HG03460 (cell line): ENCODE data around the gene OSM.

Experiments
- ATAC-seq: cut with Tn5 transposase; IDR thresholded peaks from one replicate; pipeline ENCODE4 v1.9.1; 2021; ENCODE audit not compliant: unreplicated experiment

Gene OSM

DNA sequence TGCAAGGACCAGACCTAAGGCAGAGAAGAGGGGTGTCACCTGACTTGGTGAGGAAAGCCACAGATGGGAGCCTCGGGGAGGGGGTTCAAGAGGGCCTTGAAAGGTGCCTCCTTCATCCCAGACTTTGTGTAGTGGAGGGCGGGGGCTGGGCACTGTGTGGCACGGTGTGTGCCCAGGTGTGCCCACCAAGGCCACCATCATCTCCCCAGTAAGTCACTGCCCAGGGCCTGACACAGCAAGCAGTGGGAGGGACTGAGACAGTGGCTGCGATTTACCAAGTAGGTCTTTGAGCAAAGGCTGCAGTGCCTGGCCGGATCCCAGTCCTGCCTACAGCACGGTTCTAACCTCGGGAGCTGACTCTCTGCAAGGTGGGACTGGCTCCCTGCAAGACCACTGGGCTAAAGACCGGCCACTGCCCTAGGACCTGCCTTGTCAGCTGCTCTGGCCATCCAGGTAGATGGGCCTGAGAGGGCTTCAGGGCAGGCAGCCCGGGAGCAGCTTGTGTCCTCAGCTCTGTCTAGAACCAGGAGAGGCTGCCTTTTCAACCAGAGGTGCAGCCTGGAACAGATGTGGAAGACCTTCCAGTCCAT is 1.4 kb downstream of the OSM start:
- ATAC-seq, result no peak

DNA sequence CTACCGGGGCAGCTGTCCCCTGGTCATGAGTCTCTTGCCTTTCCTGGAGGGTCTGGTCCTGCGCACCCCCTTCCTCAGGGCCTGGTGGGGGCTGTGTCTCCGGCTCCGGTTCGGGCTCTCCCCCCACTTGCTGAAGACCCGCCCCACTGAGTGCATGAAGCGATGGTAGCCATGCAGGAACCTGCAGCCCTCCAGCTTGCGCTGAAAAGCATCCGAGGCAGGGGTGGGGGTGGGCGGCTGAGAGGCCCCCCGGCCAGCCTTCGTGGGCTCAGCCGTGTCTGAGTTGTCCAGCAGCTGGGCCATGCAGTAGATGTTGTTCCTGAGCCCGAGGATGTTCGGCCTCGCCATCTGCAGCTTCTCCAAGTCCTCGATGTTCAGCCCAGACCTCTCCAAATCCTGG is 2.8 kb downstream of the OSM start:
- no peak for ATAC-seq

DNA sequence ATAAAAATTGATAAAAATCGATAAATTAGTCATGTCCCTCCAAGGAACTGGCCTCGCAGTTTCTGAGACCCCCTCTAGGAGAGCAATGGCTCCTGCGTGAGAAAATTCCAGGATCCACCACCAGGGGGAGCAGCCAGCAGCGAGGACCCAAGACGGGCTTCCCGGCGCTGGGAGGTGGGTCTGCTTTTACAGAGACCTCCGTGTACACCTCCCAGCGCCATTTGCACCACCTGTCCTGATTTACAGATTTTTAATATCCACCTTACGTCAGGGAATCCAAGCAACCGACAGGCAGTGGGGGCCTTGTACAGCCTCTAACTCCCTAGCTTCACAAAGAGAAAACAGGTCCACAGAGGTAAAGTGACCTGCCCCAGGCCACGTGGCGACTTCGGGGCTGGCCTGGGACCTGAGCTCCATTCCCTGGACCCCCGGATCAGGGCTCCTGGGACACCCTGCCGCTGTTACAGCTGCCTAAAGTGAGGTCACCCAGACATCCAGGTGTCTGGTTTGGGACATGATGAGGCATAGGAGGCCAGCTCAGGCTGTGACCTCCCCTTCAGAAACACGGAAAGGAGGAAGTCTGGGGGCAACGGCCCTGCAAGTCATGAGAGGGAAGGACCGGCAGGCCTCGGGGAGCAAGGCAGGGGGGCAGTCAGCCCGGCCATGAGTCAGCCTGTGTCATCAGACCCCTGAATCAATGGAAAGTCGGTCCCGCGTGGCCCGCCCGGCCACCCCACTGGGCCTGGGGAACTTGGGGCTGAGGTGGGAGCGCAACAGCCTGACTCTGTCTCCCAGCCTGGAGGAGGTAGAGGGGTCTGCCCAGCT is 3.5 kb downstream of the OSM start:
- no peak for ATAC-seq

DNA sequence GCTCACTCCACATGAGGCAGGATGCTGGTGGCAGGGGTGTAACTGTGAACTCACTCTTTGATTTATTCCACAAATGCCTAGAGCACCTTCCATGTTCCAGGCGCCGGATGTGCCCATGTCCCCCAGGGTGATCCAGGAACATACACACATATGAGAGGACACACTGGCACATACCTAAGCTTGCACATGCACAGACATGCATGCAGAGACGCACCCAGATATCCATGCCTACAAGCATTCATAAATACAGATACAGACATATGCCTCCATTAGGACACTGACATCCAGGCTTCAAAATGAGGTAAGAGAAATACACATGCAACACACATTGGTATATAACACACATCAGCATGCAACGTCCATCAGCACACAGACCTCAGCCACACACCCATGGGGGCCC is 4.5 kb downstream of the OSM start:
- ATAC-seq, result no peak

DNA sequence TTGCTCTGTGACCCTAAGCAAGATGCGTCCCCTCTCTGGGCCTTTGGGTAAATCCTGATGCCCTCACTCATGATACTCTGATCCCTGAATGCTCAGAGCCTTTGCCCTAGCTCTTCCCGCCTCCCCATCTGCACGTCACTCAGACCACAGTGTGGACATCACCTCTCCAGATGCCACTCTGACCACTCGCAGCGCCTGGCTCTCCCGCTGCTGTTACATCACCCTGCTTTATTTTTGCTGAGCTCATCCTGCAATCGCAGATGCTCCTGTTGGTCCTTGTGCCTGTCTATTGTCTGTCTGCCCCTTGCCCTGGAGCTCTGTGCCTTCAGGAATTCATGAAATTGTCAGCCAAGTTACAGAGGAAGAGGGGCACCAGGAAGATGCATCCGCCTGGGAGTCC is 5.5 kb downstream of the OSM start:
- no peak for ATAC-seq

DNA sequence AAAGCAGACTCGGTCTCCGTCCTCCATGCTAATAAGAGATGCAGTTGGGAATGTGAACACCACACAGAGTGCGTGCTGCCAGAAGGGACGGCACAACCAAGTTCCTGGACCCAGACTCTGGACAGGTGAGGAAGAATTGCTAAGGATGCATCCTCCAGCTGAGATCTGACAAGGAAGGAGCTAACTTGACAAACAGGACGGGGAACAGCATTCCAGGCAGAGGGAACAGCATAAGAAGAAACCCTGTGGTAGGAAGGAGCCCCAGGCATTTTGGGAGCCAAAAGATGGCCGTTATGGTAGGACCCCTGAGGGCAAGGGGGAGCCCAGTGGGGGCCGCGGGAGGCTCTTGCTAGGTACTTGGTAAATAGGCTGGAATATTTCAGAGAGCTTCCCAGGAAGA is 6.0 kb downstream of the OSM start:
- ATAC-seq, result no peak

DNA sequence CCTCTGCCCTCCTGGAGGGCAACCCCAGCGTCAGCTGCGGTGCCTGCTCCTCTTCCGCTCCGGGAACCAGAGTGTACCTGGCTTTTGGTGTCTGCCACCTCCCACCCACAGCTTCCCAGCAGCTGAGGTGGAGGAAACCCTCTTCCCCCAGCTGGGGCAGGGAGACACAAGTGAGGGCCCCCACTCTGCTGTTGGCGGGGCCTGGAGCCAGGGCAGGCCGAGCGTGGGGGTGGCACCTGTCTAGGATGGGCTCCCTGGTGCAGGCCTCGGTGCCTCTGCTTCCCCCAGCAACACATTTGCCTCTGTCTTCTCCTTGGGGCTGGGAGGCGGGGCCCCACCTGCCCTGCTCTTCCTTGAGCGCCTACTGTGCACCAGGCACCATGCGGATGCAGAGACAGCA is 6.4 kb downstream of the OSM start:
- no peak for ATAC-seq

DNA sequence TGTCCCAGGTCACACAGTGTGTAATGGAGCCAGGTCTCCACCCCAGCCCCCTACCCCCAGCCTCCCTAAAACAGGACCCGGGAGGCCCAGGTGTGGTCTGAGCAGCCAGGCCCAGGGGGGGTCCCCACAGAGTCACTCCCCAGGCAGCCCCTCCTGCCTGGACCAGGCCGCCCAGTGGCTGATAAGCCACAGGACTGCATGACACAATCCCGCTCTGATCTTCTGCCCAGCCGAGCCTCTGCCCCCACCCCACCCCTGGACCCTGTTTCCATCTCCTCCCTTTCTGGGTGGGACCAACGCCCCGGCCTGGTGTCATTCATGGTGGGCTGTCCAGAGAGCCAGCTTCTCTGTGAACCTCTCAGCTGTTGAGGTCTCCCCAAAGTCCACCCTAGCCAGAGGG is 12.3 kb downstream of the OSM start:
- ATAC-seq, result no peak

DNA sequence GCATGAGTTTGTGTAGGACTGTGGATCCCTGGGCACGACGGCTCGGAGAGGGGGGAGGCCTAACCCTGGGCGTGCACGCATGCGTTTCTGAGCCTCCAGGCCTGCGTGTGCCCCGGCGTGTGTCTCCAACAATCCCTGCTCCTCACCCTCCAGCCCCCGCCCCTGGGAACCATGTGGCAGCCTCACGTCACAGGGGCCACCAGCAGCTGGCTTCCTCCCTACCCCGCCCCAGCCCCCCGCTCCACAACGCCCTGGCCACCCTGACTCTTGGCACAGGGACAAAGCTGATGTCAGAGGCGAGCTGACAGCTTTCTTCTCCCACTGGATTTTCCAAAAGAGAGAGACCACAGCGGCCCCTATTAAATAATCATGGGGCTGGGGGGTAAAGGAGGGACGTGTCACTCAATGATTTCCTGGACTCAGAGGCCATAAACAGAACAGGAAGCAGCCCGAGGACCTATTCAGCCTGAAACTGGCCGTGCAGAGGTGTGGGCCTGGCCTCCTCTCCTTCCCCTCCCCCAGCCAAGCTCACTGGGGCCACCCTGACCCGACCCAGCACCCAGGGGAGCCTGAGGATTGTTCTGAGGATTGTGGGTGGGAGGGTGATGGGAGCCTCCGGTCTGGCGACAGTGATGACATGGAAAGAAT is 13.3 kb downstream of the OSM start:
- ATAC-seq, result no peak

DNA sequence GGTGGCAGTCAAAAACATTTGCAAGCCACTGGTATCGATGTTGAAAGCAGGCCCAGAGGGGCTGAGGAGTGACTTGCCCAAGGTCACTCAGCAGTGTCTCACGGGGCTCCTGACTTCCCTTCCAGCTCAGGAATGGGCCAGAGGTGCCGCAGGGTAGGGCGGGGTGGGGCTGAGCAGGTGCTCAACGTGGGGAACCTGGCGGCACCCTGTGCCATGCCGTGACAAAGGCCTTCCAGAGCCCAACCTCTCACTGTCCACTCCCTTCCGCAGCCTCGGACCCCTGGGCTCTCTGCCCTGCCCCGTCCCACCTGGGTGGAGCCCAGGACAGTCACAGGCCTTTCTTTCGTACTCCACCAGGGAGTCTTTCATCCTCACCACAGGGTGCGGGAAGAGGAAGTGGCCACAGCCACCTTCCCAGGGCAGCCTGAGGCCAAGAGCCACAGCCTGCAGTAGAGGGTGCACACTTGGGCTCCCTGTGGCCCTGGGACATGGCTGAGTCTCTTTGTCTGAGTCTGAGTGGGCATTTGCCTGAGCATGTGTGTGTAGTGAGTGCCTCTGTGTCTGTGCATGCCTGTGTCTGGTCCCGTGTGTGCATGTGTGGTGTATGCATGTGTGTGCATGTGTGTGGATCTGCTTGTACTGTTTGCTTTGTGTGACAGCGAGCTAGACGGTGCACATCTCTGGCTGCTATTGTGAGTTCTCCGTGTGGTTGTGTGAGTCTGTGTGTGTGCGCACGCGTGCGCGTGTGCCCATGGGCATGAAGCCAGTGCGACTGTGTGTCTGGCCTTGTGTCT is 14.0 kb downstream of the OSM start:
- no peak for ATAC-seq

DNA sequence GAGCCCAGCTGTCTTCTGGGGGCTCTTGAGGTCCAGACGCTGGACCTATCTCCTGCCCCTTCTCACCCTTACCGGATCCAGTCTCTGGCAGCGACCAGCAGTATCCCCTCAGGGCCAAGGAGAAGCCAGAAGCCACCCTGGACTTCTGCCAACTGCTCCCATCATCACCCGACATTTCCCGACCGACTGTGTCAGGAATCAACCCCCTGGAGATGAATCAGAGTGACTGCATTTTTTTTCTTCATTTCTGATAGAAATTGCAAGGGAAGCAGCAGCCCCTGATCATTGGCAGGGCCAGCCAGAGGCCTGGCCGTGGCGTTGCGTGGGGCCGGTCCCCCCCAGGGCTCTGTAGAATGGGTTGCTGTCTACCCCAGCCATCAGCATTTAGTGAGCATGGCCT is 14.9 kb downstream of the OSM start:
- ATAC-seq, result no peak

DNA sequence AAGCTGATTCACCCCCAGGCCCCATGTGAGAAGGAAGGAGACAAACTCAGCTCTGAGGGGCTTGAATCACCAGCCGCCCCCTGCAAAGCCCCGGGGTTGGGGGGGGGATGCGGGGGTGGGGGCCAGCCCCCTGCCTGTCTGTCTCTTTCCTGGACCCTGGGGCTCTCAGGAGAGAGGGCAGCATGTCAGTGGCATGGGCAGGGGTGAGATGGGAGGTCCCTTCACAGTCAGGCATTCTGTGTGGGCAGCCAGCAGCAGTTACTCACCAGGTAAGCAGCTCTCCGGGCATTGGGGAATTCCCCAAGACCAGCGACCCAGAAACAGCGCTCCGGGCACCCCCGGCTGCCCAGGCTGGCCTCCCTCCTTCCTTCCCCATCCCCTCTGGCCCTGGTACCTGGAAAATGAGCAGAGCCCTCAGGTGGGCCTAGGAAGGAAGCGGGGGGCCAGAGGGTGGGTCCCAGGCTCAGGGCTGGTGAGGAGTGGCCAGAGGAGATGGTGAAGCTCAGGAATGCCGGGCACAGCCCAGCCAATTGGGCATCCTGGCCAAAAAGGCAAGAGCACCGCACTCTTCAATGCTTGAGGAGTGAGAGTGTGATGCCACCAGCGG is 15.9 kb downstream of the OSM start:
- ATAC-seq, result no peak

DNA sequence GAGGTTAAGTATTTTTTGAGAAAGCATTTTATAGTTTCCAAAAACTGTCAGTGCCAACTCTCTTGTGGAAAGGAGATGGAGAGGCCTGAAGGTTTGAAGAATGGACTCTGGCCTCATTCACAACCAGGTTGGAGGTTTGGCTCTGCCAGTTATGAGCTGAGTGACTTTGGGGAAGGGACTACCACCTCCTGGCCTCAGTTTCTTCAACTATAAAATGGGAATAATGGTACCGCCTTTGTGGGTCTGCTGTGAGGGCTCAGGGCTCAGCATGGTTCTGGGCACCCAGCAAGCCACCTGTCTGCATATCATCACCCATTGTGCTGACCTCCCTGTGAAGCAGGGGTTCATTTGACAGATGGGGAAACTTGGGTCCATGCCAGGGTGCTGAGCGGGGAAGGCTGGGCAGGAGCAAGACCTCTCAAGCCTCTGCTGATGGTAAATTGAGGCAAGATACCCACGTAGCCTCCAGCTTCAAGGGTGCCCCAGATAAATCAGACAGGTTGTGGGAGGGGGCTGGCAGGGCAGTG is 16.5 kb downstream of the OSM start:
- no peak for ATAC-seq

DNA sequence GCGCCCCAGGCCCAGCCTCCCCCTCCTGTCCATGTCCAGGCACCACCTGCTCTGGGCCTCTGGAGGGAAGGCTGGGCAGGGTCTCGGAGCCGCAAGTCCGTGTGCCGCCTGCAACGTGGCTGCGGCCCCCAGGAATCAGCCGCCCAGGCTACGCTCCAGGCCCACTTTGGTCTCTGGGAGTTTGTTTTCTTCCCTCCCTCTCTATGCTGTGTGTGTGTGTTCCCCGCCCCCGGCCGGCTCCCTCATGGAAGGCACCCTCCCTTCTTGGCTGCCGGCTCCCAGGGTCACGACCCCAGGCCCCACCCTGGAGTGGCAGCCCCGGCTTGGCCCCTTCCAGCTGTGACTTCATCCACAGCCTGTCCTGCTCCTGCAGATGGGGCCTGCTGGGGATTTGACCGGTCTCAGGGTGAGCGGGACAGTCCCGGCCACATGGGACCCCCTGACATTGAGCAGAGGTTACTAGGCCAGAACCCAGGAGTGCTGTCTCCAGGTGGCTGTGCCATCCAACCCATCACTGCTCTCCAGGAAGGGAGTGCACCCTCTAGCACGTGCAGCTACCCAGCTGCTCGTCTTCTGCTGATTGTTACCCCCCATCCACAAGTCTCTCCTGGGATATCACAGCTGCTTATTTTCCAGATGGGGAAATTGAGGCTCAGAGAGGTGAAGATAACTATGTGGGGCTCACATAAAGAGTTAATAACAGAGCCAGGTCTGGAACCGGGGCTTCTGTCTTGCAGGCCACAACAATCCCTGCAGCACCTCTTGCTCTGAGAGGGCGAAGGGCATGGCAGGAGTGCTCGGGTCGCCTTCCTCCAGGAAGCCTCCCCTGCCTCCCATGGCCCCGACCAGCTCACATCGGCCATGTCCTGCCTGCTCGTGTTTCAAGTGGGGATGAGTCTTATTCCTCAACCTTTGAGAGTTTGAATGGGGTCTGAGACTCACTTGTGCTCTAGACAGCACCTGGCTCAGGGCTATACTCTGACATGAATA is 17.3 kb downstream of the OSM start:
- no peak for ATAC-seq

DNA sequence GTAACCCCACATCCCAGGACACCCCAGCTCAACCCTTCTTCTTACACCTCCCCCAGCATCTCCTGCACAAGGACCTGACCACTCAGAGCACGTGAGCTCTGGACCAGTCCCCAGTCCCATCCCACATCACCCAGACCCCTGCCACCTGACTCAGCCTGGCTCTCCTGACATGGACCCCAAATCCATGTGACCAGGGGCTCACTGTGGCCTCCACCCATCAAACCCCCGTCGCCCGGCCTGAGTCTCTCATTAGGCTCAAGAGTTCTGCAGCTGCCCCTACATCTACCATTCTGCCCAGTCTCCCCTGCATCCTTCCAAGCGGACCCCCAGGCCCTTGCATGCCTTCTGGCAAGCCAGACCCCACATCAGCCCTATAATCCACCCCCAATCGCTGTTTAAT is 18.2 kb downstream of the OSM start:
- ATAC-seq, result no peak

DNA sequence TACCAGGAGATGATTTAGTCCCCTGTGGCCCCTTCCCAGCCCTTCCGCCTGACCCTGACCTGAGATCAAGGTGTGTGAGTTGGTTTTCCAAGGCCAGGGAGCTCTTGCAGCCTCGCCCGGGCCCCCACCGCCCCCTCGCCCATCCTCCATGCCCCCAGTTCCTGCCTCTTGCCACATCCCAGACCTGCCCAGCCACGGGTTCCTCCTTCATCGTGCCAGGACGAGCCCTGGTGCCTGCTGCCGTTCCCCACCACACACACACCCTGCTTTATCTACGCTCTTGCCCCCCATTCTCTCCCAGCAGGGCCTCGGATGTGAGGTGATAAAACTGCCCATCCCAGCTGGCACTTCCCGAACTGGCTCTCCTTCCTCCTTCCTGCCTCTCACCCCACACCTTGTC is 18.7 kb downstream of the OSM start:
- ATAC-seq, result no peak

DNA sequence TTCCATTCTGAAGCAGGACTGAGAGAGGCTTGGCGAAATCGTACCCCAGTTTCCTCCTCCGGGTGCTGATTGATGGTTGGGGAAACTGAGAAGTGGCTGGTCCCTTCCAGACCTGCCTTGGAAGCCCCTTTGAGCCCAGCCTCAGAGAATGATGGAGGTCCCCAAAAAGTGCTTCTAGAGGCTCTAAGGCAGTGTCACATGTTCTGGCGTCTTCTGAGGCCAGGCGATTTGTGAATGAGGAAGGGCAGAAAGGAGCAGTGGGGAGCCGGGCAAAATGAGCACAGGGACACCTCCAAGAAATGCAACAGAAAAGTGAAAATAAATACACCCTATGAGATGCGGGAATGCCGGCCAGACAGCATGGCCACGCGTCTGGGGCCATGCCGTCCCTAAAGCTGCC is 19.1 kb downstream of the OSM start:
- no peak for ATAC-seq

DNA sequence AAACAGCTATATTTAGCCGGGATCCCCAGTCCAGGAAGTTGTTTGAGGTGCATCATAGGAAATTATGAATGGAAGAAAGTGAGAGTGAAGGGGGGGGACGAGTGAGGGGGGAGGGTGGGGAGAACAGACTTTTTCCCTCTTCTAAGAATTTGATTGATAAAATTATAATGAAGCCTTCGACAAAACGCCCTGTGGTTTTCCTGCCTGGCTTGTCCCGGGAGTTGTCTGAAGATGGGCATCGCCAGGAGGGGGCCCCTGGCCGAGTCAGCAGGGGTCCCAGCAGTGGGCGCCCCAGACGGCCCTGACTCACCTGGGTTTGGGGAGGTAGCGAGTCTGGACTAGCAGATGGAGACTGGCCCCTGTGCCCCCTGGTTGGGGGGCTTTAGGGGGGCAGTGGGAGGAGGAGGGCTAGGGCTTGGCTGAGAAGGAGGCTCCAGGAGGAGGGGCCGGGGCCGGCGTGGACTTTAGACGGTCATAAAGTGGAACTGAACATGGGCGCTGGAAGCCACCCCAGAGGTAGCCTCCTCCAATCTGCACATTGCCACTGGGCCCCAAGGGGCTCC is 19.8 kb downstream of the OSM start:
- ATAC-seq, result no peak

DNA sequence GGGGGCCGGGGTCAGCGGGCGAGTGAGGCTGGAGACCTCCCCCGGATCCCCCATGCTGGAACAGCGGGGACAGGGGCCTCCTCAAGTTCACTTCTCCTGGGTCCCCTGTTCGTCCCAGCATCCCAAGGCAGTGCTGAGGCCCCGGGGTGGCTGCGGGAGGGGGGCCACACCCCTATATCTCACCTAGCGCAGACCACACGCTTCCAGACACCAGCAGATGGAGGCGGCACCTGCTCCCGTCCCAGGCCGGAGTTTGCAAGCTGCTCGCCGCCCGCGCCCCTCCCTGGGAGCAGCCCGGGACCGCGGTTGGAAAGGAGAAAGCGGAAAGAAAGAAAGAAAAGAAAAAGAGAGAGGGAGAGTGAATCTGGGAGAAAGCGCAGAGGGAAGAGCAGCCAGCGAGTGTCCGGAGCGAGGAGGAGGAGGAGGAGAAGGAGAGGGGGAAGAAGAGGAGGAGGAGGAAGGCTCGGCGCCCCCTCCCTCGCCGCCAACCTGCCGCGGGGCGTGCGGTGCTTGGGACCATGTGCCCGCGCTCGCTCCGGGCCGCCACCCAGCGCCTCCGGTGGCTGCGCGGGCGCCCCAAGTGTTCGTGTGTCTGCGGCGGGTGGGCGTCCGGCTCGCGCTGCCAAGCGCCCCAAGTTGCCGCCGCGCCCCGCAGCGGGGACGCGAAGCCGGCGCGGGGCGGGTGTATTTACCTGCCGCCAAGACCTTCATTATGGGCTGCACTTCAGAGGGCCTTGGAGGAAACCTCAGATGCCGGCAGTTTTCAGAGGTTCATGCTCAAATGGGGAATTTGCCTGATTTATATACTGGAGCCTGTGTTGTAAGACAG is 20.5 kb downstream of the OSM start, which contains the start of gene LIF:
LIF (minus strand) TSS at position 775 of the 829 bp plus-strand sequence; CDS start at position 711, 64 bp downstream.
- ATAC-seq, result no peak
